GM18907 (cell line): ENCODE data around the gene TIMM22.
"Not testable (repeated sequence)": the region's sequence is repeated elsewhere in the genome, so short reads cannot be mapped to it uniquely, and the experiment has no call there.

Experiments
- ATAC-seq: cut with Tn5 transposase; IDR thresholded peaks from one replicate; pipeline ENCODE4 v1.9.1; 2021; ENCODE audit warnings: mild to moderate bottlenecking, moderate library complexity; ENCODE audit not compliant: unreplicated experiment

The TIMM22 gene

GRCh38 chr17:971861-972260, 25.1 kb upstream of the TIMM22 start:
- not testable (repeated sequence) for ATAC-seq

GRCh38 chr17:973053-973452, 23.9 kb upstream of the TIMM22 start:
- ATAC-seq = no peak

- ATAC-seq = not testable (repeated sequence)
Measured at GRCh38 chr17:974778-975177, 22.2 kb upstream of the TIMM22 start.

GRCh38 chr17:975371-975915, 21.5 kb upstream of the TIMM22 start:
- no peak for ATAC-seq

- no peak for ATAC-seq
Measured at GRCh38 chr17:976312-976711, 20.6 kb upstream of the TIMM22 start.

- ATAC-seq = no peak
Measured at GRCh38 chr17:977166-977565, 19.8 kb upstream of the TIMM22 start.

GRCh38 chr17:978103-979093, 18.5 kb upstream of the TIMM22 start:
- no peak for ATAC-seq

GRCh38 chr17:979212-979538, 17.8 kb upstream of the TIMM22 start:
- ATAC-seq = no peak

- ATAC-seq = peak; percentile 69
Measured at GRCh38 chr17:979539-980405, 17.2 kb upstream of the TIMM22 start, which contains the start of gene NXN. NXN (minus strand) TSS chr17:979776.

GRCh38 chr17:980406-981291, 16.3 kb upstream of the TIMM22 start:
- peak; percentile 44 for ATAC-seq

GRCh38 chr17:981292-981658, 15.7 kb upstream of the TIMM22 start:
- no peak for ATAC-seq

- no peak for ATAC-seq
Measured at GRCh38 chr17:983921-984320, 13.0 kb upstream of the TIMM22 start.

- ATAC-seq = no peak
Measured at GRCh38 chr17:986322-986929, 10.5 kb upstream of the TIMM22 start.

- ATAC-seq = no peak
Measured at GRCh38 chr17:987931-988330, 9.0 kb upstream of the TIMM22 start.

- no peak for ATAC-seq
Measured at GRCh38 chr17:988561-988960, 8.4 kb upstream of the TIMM22 start.

- ATAC-seq = no peak
Measured at GRCh38 chr17:992933-993332, 4.0 kb upstream of the TIMM22 start.

- ATAC-seq = not testable (repeated sequence)
Measured at GRCh38 chr17:995324-995723, 1.6 kb upstream of the TIMM22 start.

- no peak for ATAC-seq
Measured at GRCh38 chr17:998111-998510, 1.2 kb downstream of the TIMM22 start.

- no peak for ATAC-seq
Measured at GRCh38 chr17:1000597-1001461, 3.9 kb downstream of the TIMM22 start.
